Transverse colon (tissue), 4 donors: ENCODE measurements around the gene PTPRN2. TPM values are rescaled to one million over a fixed set of nuclear protein-coding genes. Genes with fewer than 3 reads are reported as not detected.

Experiments
- DNase-seq: peaks from one replicate; pipeline ENCODE4 v3.0.0-alpha.2; 2019
- H3K27ac ChIP-seq, 4 donors: fragments of 200-600 bp; sonication (generic); 2 replicates each; pipeline ENCODE4 v1.5.1; 2016 to 2018; ENCODE audit warnings: inconsistent platforms in 4 of 4
- H3K27me3 ChIP-seq: fragments of 200-600 bp; sonication (generic); 2 replicates; pipeline ENCODE4 v1.5.1; 2017; ENCODE audit warnings: inconsistent platforms
- H3K36me3 ChIP-seq, 4 donors: fragments of 200-600 bp; sonication (generic); 2 replicates each; pipeline ENCODE4 v1.5.1; 2017 to 2019; ENCODE audit warnings: inconsistent platforms in 4 of 4
- H3K4me1 ChIP-seq, 4 donors: fragments of 200-600 bp; sonication (generic); 2 replicates each; pipeline ENCODE4 v1.5.1; 2017 to 2020; ENCODE audit warnings: inconsistent platforms in 4 of 4
- H3K4me3 ChIP-seq, 4 donors: fragments of 200-600 bp; sonication (generic); 1 replicate in 1 of 4; 2 replicates in 3 of 4; pipeline versions ENCODE4 v1.5.1 to v1.6.1; 2017 to 2019; ENCODE audit warnings: inconsistent platforms in 4 of 4
- H3K9me3 ChIP-seq, 2 donors: fragments of 200-600 bp; sonication (generic); 2 replicates each; pipeline ENCODE4 v1.5.1; 2017 to 2019; ENCODE audit warnings: inconsistent platforms in 2 of 2
- EP300 ChIP-seq: sonication (generic); formaldehyde crosslinking; IDR thresholded peaks from one replicate; pipeline ENCODE4 v1.6.1; 2017; ENCODE audit warnings: antibody characterized with exemption, low read depth
- POLR2A ChIP-seq: fragments of 450-650 bp; IDR thresholded peaks from one replicate; pipeline ENCODE4 v1.6.1; 2016; ENCODE audit warnings: antibody characterized with exemption, mild to moderate bottlenecking, moderate library complexity
- POLR2AphosphoS5 ChIP-seq, 3 donors: sonication (generic); formaldehyde crosslinking; IDR thresholded peaks; one replicate each; pipeline ENCODE4 v1.6.1; 2016; ENCODE audit warnings: antibody characterized with exemption in 3 of 3
- WGBS, 2 donors: methylation state at CpG; one replicate each; pipeline ENCODE4 v1.1.5; 2018; ENCODE audit warnings: low coverage in 1 of 2; 5-methylcytosine and 5-hydroxymethylcytosine counted together
- in situ Hi-C, 4 donors: fragments of 200-750 bp; cut with MboI; loops; one replicate each; pipeline versions ENCODE4 v1.15.0 to v1.15.1; 2017; ENCODE audit warnings: low sequenced_read_pairs in 3 of 4, low pct_ligation_motif_present in 1 of 4, low pct_unique_long_range_greater_than_20kb in 1 of 4
- intact Hi-C: fragments of 100-400 bp; cut with DNase I; formaldehyde crosslinking; loops from one replicate; pipeline ENCODE4 v1.15.1; 2023; ENCODE audit warnings: low total_unique reads
- total RNA-seq, 4 donors: library from RNA; depleted of rRNA; stranded (reverse); fragments of >200 nt; gene quantifications; one replicate each; pipeline ENCODE4 v1.1.0, GENCODE V29; 2016
- TF ChIP-seq, protein P1 (sequence below), 5 experiments: fragments of 200-600 bp in 3 of 5; fragments of 450-650 bp in 2 of 5; sonication (generic) in 3 of 5; IDR thresholded peaks; 1 replicate in 2 of 5; 2 replicates in 3 of 5; pipeline ENCODE4 v1.5.1; 2016 to 2017; ENCODE audit warnings: antibody characterized with exemption in 5 of 5, inconsistent platforms in 3 of 5, mild to moderate bottlenecking in 2 of 5, moderate library complexity in 1 of 5

PTPRN2 gene
- total RNA-seq, 4 donors from 2014 or later, result 15.4 to 31.1 (median 21.8) TPM

DNA sequence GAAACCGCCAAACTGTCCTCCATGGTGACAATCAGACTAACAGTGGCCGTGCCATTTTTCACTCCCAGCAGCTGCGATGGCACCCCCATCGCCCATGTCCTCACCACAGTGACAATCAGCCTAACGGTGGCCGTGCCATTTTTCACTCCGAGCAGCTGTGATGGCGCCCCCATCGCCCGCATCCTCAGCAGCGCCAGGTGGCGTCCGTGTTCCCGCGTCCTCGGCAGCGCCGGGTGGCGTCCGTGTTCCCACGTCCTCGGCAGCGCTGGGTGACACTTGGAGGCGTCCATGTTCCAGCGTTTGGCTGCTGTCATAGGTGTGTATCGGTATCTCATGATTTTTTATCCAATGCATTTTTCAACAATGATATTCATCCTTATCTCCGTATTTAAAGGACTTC is 267.3 kb downstream of the PTPRN2 start:
- H3K9me3 ChIP-seq, result no peaks in the 10 kb centered on the region
- H3K36me3 ChIP-seq, result no peaks in the 10 kb centered on the region
- H3K27ac ChIP-seq, result no peak overlapping the region
- no peak for DNase-seq
- H3K4me1 ChIP-seq, result no peaks in the 10 kb centered on the region
- intact Hi-C loops (no loop called here), in situ Hi-C loops (no loop called here)
- H3K4me3 ChIP-seq, result no peak overlapping the region
- WGBS, 2 donors, result 91 to 100% methylated on average over 4 to 26 of the region's 27 CpGs
- H3K27me3 ChIP-seq, result no peaks in the 10 kb centered on the region
- TF ChIP-seq POLR2AphosphoS5 (IDR thresholded peaks at IDR 0.05), result no peak
- TF ChIP-seq EP300, result no peak
- TF ChIP-seq, protein P1, sequence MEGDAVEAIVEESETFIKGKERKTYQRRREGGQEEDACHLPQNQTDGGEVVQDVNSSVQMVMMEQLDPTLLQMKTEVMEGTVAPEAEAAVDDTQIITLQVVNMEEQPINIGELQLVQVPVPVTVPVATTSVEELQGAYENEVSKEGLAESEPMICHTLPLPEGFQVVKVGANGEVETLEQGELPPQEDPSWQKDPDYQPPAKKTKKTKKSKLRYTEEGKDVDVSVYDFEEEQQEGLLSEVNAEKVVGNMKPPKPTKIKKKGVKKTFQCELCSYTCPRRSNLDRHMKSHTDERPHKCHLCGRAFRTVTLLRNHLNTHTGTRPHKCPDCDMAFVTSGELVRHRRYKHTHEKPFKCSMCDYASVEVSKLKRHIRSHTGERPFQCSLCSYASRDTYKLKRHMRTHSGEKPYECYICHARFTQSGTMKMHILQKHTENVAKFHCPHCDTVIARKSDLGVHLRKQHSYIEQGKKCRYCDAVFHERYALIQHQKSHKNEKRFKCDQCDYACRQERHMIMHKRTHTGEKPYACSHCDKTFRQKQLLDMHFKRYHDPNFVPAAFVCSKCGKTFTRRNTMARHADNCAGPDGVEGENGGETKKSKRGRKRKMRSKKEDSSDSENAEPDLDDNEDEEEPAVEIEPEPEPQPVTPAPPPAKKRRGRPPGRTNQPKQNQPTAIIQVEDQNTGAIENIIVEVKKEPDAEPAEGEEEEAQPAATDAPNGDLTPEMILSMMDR (IDR thresholded peaks at IDR 0.05), result no peak
- no peak for TF ChIP-seq POLR2A

DNA sequence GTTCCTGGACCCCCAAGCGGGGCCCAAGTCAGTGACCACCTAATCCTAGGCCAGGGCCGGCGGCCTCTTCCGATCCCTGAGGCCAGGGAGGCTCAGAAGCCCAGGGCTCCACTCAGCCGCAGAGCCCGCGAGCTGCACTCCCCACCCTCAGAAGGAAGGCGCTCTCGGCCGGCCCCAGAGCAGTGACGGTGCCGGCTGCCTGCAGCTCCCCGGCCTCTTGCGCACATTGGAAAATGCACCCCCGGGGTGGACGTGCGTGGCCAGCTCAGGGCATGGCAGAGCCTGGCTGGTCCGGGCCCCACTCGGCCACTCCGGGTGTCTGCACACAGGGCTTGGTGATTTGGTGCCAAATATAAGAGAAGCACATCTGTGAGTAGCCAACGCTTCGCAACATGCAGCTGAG is 269.1 kb downstream of the PTPRN2 start:
- H3K27me3 ChIP-seq, result no peaks in the 10 kb centered on the region
- H3K27ac ChIP-seq, result no peak overlapping the region
- H3K36me3 ChIP-seq, result no peaks in the 10 kb centered on the region
- no peaks in the 10 kb centered on the region for H3K4me1 ChIP-seq
- TF ChIP-seq, protein P1 (IDR thresholded peaks at IDR 0.05), result no peak
- no peak for TF ChIP-seq POLR2A
- no peak for TF ChIP-seq EP300
- TF ChIP-seq POLR2AphosphoS5 (IDR thresholded peaks at IDR 0.05), result no peak
- H3K4me3 ChIP-seq, result no peak overlapping the region
- no peaks in the 10 kb centered on the region for H3K9me3 ChIP-seq
- in situ Hi-C loops (no loop called here), intact Hi-C loops (no loop called here)
- DNase-seq, result no peak
- 87 to 92% methylated on average over 2 to 22 of the region's 22 CpGs for WGBS, 2 donors

DNA sequence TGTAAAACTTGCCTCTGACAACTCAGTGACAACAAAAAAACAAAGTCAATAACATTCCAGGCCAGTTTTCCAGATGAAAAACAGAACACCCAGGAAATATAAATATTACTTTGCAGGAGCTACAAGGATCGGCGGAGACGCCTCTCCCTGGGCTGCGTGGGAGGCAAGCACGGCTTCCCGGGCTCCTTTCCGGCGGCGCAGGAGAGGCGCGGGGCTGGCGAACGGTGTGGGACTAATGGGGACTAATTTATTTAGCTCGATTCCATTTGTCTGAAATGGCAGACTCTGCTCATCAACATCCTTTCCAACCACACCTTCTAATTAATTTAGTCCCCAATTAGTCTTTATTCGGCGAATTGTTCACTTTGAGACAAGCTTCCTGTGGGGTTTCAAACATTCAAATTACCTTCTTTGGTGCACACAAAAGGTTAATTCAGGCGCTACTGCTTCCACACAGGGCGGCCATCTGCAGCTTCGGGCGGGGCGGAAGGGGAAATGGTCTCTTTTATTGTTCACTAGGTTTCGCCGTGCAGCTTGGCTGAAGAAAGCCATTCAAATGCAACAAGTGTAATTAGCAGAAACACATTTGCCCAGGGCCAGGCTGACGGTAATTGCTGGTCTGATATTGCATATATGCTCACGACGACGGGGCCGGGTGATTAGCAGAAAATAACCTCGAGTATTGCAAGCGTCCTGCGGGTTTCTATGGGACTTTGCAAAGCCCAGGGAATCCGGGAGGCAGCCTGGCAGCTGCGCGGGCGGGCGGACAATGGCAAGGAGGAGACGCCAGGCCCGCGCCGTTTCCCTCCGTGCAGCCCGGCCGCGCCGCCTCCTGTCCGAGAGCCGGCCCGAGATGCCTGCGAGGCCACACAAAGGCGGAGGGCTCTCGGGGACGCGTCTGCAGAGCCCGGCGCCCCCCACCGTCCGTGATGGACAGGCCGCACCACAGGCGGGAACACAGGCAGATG is 270.1 kb downstream of the PTPRN2 start:
- DNase-seq, result no peak
- Histone ChIP-seq H3K9me3 (no peaks in the 10 kb centered on the region), H3K27me3 (no peaks in the 10 kb centered on the region), H3K36me3 (no peaks in the 10 kb centered on the region), H3K4me1 (no peaks in the 10 kb centered on the region), H3K27ac (no peak overlapping the region), H3K4me3 (no peak overlapping the region)
- intact Hi-C loops, result no loop called here
- TF ChIP-seq POLR2A (no peak), POLR2AphosphoS5 (IDR thresholded peaks at IDR 0.05) (no peak)
- TF ChIP-seq, protein P1 (IDR thresholded peaks at IDR 0.05), result no peak
- in situ Hi-C loops, result no loop called here
- 57 to 71% methylated on average over 18 to 59 of the region's 59 CpGs for WGBS, 2 donors

DNA sequence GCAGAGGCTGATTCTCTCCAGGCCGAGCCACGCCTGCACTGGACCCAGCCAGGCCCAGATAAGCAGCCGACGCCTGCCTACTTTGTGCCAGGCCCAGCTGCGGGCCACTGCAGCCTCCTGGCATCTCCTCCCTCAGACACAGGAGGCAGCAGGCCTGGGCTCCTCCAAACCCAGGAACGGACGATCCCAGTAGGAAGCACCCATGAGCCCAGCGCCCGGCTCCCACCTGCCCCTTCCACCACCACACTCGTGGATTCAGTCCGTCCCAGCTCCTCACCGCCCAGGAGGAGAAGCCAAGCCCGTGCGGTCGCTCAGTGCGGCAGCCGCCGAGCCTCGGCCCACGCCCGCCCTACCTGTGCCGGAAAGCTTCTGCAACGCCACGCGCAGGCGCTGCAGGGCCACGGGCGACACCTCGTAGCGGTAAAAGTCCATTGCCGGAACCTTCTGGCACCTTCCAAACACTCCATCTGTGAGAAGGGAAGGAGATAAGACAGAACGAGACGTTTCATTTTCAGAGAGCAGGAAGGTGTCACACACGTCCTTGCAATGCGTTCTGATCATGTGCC is 271.1 kb downstream of the PTPRN2 start:
- WGBS, 2 donors, result 75 to 93% methylated on average over 2 to 34 of the region's 35 CpGs
- no peak overlapping the region for H3K27ac ChIP-seq
- TF ChIP-seq EP300, result no peak
- no peak for TF ChIP-seq POLR2AphosphoS5 (IDR thresholded peaks at IDR 0.05)
- TF ChIP-seq, protein P1 (IDR thresholded peaks at IDR 0.05), result no peak
- DNase-seq, result no peak
- no peak overlapping the region for H3K4me3 ChIP-seq
- H3K9me3 ChIP-seq, result no peaks in the 10 kb centered on the region
- H3K27me3 ChIP-seq, result no peaks in the 10 kb centered on the region
- intact Hi-C loops (no loop called here), in situ Hi-C loops (no loop called here)
- no peaks in the 10 kb centered on the region for H3K4me1 ChIP-seq
- H3K36me3 ChIP-seq, result no peaks in the 10 kb centered on the region
